ENCODE data around the gene NRF1. TPM values are rescaled to one million over a fixed set of nuclear protein-coding genes. Genes with fewer than 3 reads are reported as not detected.

NRF1 gene
- total RNA-seq, 1 experiment from 2014 or later: 19.3 TPM

DNA sequence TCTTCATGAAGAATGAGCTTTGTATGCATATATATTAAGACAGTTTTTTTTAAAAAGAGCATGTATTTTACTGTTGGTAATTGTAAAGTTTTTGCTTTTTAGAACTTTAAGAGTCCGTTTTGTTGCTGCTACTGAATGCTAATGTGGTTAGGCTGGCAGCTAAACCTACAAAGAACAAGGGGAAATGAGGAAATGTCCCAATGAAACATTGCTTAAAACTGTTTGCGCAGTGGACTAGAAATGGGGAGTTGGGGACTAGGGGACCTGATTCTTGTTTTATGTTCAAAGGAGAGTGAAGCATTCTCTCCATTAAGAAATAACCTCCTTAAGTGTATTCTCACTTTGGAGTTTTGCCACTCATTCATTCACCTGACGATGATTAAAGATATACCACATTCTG lies 5.7 kb downstream of the NRF1 start:
- H2BK20ac ChIP-seq (ENCODE audit: low read depth, low read length, poor library complexity, severe bottlenecking): no peak overlapping the region
- Mint-ChIP-seq H3K4me3 (no peak overlapping the region), H3K4me1 (peaks cover 30 to 33% of the 10 kb centered on the region in 2 experiments), H3K9me3 (no peaks in the 10 kb centered on the region), H3K27ac (no peak overlapping the region; a peak in 1 of 7 replicates), H3K27me3 (ENCODE audit: low read depth) (no peaks in the 10 kb centered on the region), H3K36me3 (ENCODE audit: insufficient read depth in 1 of 3, low read depth in 3 of 3) (peaks cover 0 to 8% (median 0%) of the 10 kb centered on the region in 3 experiments; a peak in 2 of 7 replicates)
- H2BK5ac ChIP-seq (ENCODE audit: insufficient read length, low read length): no peak overlapping the region
- no peak overlapping the region for H2AK5ac ChIP-seq (ENCODE audit: insufficient read length, low read length)
- no peak overlapping the region for H4K91ac ChIP-seq (ENCODE audit: insufficient read length, low read depth, low read length)
- H3K79me1 ChIP-seq (ENCODE audit: insufficient read depth, low read depth, low read length, poor library complexity, severe bottlenecking): peaks cover 3% of the 10 kb centered on the region
- no peak overlapping the region for H4K8ac ChIP-seq (replicated peaks; ENCODE audit: insufficient read length, low read depth, low read length)
- H4K20me1 ChIP-seq (ENCODE audit: control insufficient read depth, insufficient read depth, insufficient read length): no peaks in the 10 kb centered on the region
- H3K27me3 ChIP-seq (ENCODE audit: insufficient read depth, low read length): no peaks in the 10 kb centered on the region
- peaks cover 5% of the 10 kb centered on the region; the same call in 1 of the 2 replicates for H3K4me1 ChIP-seq (ENCODE audit: insufficient read depth, low read length)
- H3K18ac ChIP-seq (ENCODE audit: insufficient read length, low read depth, low read length): no peak overlapping the region
- H2BK15ac ChIP-seq (ENCODE audit: low read depth, low read length): no peak overlapping the region
- no peak overlapping the region for H3K9ac ChIP-seq (ENCODE audit: extremely low read depth, insufficient read length, low read length)
- no peak for DNase-seq
- TF ChIP-seq, protein P1, sequence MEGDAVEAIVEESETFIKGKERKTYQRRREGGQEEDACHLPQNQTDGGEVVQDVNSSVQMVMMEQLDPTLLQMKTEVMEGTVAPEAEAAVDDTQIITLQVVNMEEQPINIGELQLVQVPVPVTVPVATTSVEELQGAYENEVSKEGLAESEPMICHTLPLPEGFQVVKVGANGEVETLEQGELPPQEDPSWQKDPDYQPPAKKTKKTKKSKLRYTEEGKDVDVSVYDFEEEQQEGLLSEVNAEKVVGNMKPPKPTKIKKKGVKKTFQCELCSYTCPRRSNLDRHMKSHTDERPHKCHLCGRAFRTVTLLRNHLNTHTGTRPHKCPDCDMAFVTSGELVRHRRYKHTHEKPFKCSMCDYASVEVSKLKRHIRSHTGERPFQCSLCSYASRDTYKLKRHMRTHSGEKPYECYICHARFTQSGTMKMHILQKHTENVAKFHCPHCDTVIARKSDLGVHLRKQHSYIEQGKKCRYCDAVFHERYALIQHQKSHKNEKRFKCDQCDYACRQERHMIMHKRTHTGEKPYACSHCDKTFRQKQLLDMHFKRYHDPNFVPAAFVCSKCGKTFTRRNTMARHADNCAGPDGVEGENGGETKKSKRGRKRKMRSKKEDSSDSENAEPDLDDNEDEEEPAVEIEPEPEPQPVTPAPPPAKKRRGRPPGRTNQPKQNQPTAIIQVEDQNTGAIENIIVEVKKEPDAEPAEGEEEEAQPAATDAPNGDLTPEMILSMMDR (conservative IDR thresholded peaks at IDR 0.05): no peak
- no CpG with 5 or more reads among the region's 3 CpGs for WGBS (ENCODE audit: extremely low coverage, insufficient read length, low lambda C conversion rate)
- H3K27ac ChIP-seq (ENCODE audit: insufficient read length, low read depth, low read length): no peak overlapping the region
- no peak overlapping the region for H3K4ac ChIP-seq (ENCODE audit: low read depth, low read length)
- no peak overlapping the region for H2BK12ac ChIP-seq (ENCODE audit: insufficient read length, low read depth, low read length)
- peaks cover 3% of the 10 kb centered on the region for H3K23me2 ChIP-seq (ENCODE audit: insufficient read length, low read depth, low read length, poor library complexity, severe bottlenecking)
- H4K5ac ChIP-seq (ENCODE audit: insufficient read length, low read depth, low read length): no peak overlapping the region
- no peak overlapping the region for H3T11ph ChIP-seq (ENCODE audit: low read length)
- H3K14ac ChIP-seq (ENCODE audit: insufficient read depth, low read length): no peak overlapping the region
- H2BK120ac ChIP-seq (ENCODE audit: low read depth, low read length, poor library complexity, severe bottlenecking): no peak overlapping the region
- no peak overlapping the region for H3K4me2 ChIP-seq (ENCODE audit: insufficient read depth, insufficient read length, low read length)
- no peaks in the 10 kb centered on the region for H3K9me3 ChIP-seq (ENCODE audit: control insufficient read depth, low read depth, low read length)
- no peak overlapping the region for H2AFZ ChIP-seq (ENCODE audit: low read length)
- no peak overlapping the region for H3K23ac ChIP-seq (ENCODE audit: insufficient read length, low read depth, low read length)
- H3K79me2 ChIP-seq (ENCODE audit: insufficient read depth, low read length): peaks cover 43% of the 10 kb centered on the region; the same call in 1 of the 2 replicates
- no peak overlapping the region for H3K56ac ChIP-seq (ENCODE audit: insufficient read length, low read depth, low read length)
